H9 (cell line): ENCODE measurements around the gene TCN2. TPM values are rescaled to one million over a fixed set of nuclear protein-coding genes. Genes with fewer than 3 reads are reported as not detected.

ENCODE experiments used
- DNase-seq: peaks from one replicate; pipeline ENCODE4 v3.0.0-alpha.2; 2017
- H2AFZ ChIP-seq: one replicate; pipeline ENCODE4 v1.6.1; 2013; ENCODE audit warnings: mild to moderate bottlenecking, low read length, control low read depth, moderate library complexity
- H2AK5ac ChIP-seq: 2 replicates; pipeline ENCODE4 v1.6.1; 2013; ENCODE audit warnings: low read length, control low read depth, mixed read lengths; ENCODE audit not compliant: insufficient read length
- H2BK120ac ChIP-seq: one replicate; pipeline ENCODE4 v1.6.1; 2013; ENCODE audit warnings: low read depth, mild to moderate bottlenecking, low read length, control low read depth, inconsistent platforms; ENCODE audit not compliant: poor library complexity, severe bottlenecking
- H2BK12ac ChIP-seq: 2 replicates; pipeline ENCODE4 v1.6.1; 2013; ENCODE audit warnings: low read length, control low read depth, mixed read lengths, low read depth; ENCODE audit not compliant: insufficient read length
- H2BK15ac ChIP-seq: 2 replicates; pipeline ENCODE4 v1.6.1; 2013; ENCODE audit warnings: low read depth, low read length, control low read depth
- H2BK20ac ChIP-seq: one replicate; pipeline ENCODE4 v1.6.1; 2013; ENCODE audit warnings: low read depth, mild to moderate bottlenecking, low read length, control low read depth, inconsistent platforms; ENCODE audit not compliant: poor library complexity, severe bottlenecking
- H2BK5ac ChIP-seq: 2 replicates; pipeline ENCODE4 v1.6.1; 2013; ENCODE audit warnings: low read length, control low read depth, mixed read lengths; ENCODE audit not compliant: insufficient read length
- H3K14ac ChIP-seq: 2 replicates; pipeline ENCODE4 v1.6.1; 2013; ENCODE audit warnings: low read length, control low read depth; ENCODE audit not compliant: insufficient read depth
- H3K18ac ChIP-seq: 2 replicates; pipeline ENCODE4 v1.6.1; 2013; ENCODE audit warnings: low read depth, mild to moderate bottlenecking, mixed read lengths, low read length, control low read depth; ENCODE audit not compliant: insufficient read length
- H3K23ac ChIP-seq: 2 replicates; pipeline ENCODE4 v1.6.1; 2013; ENCODE audit warnings: low read length, control low read depth, mixed read lengths, low read depth; ENCODE audit not compliant: insufficient read length
- H3K23me2 ChIP-seq: 2 replicates; pipeline ENCODE4 v1.6.1; 2013; ENCODE audit warnings: low read depth, mild to moderate bottlenecking, mixed read lengths, low read length, control low read depth; ENCODE audit not compliant: insufficient read length, poor library complexity, severe bottlenecking
- H3K27ac ChIP-seq: 2 replicates; pipeline ENCODE4 v1.5.1; 2013; ENCODE audit warnings: low read length, control low read depth, mixed read lengths, low read depth; ENCODE audit not compliant: insufficient read length
- H3K27me3 ChIP-seq: 2 replicates; pipeline ENCODE4 v1.6.1; 2013; ENCODE audit warnings: low read length, control low read depth, inconsistent platforms; ENCODE audit not compliant: insufficient read depth
- H3K4ac ChIP-seq: 2 replicates; pipeline ENCODE4 v1.6.1; 2013; ENCODE audit warnings: low read depth, mild to moderate bottlenecking, control low read depth, inconsistent platforms, low read length, moderate library complexity
- H3K4me1 ChIP-seq: 2 replicates; pipeline ENCODE4 v1.6.1; 2013; ENCODE audit warnings: low read length, control low read depth, inconsistent platforms; ENCODE audit not compliant: insufficient read depth
- H3K4me2 ChIP-seq: 2 replicates; pipeline ENCODE4 v1.6.1; 2013; ENCODE audit warnings: low read length, control low read depth, mixed read lengths; ENCODE audit not compliant: insufficient read length, insufficient read depth
- H3K56ac ChIP-seq: 2 replicates; pipeline ENCODE4 v1.6.1; 2013; ENCODE audit warnings: low read depth, mild to moderate bottlenecking, mixed read lengths, low read length, control low read depth; ENCODE audit not compliant: insufficient read length
- H3K79me1 ChIP-seq: 2 replicates; pipeline ENCODE4 v1.6.1; 2013; ENCODE audit warnings: low read depth, mild to moderate bottlenecking, moderate library complexity, low read length, control low read depth, inconsistent platforms; ENCODE audit not compliant: insufficient read depth, poor library complexity, severe bottlenecking
- H3K79me2 ChIP-seq: 2 replicates; pipeline ENCODE4 v1.6.1; 2013; ENCODE audit warnings: low read length, control low read depth, inconsistent platforms; ENCODE audit not compliant: insufficient read depth
- H3K9ac ChIP-seq: 2 replicates; pipeline ENCODE4 v1.6.1; 2013; ENCODE audit warnings: low read length, control low read depth, mixed read lengths; ENCODE audit not compliant: insufficient read length; ENCODE audit errors: extremely low read depth
- H3K9me3 ChIP-seq: one replicate; pipeline ENCODE4 v1.6.1; 2013; ENCODE audit warnings: low read depth, low read length, inconsistent platforms; ENCODE audit not compliant: control insufficient read depth
- H3T11ph ChIP-seq: one replicate; pipeline ENCODE4 v1.6.1; 2013; ENCODE audit warnings: mild to moderate bottlenecking, low read length, control low read depth, inconsistent platforms
- H4K20me1 ChIP-seq: one replicate; pipeline ENCODE4 v1.6.1; 2013; ENCODE audit not compliant: control insufficient read depth, insufficient read length, insufficient read depth
- H4K5ac ChIP-seq: 2 replicates; pipeline ENCODE4 v1.6.1; 2013; ENCODE audit warnings: low read depth, mild to moderate bottlenecking, mixed read lengths, low read length, control low read depth; ENCODE audit not compliant: insufficient read length
- H4K8ac ChIP-seq: replicated peaks from 2 replicates; pipeline ENCODE4 v1.6.1; 2013; ENCODE audit warnings: low read length, control low read depth, mixed read lengths, low read depth; ENCODE audit not compliant: insufficient read length
- H4K91ac ChIP-seq: 2 replicates; pipeline ENCODE4 v1.6.1; 2013; ENCODE audit warnings: low read depth, mild to moderate bottlenecking, moderate library complexity, mixed read lengths, low read length, control low read depth; ENCODE audit not compliant: insufficient read length
- H3K27ac Mint-ChIP-seq, 3 experiments: 2 replicates in 2 of 3; 3 replicates in 1 of 3; pipeline ENCODE4 v1.8.0; 2020 to 2021; ENCODE audit warnings: mixed read lengths in 3 of 3, mild to moderate bottlenecking in 1 of 3, moderate library complexity in 1 of 3
- H3K27me3 Mint-ChIP-seq: 2 replicates; pipeline ENCODE4 v1.8.0; 2021; ENCODE audit warnings: low read depth, mild to moderate bottlenecking, moderate library complexity, mixed read lengths
- H3K36me3 Mint-ChIP-seq, 3 experiments: 2 replicates in 2 of 3; 3 replicates in 1 of 3; pipeline ENCODE4 v1.8.0; 2020 to 2021; ENCODE audit warnings: low read depth in 3 of 3, mixed read lengths in 3 of 3; ENCODE audit not compliant: insufficient read depth in 1 of 3
- H3K4me1 Mint-ChIP-seq, 2 experiments: 2 replicates each; pipeline ENCODE4 v1.8.0; 2020; ENCODE audit warnings: mixed read lengths in 2 of 2
- H3K4me3 Mint-ChIP-seq, 2 experiments: 2 replicates in 1 of 2; 3 replicates in 1 of 2; pipeline ENCODE4 v1.8.0; 2020 to 2021; ENCODE audit warnings: mild to moderate bottlenecking in 2 of 2, mixed read lengths in 2 of 2, moderate library complexity in 1 of 2
- H3K9me3 Mint-ChIP-seq, 2 experiments: 2 replicates in 1 of 2; 3 replicates in 1 of 2; pipeline ENCODE4 v1.8.0; 2020; ENCODE audit warnings: mild to moderate bottlenecking in 2 of 2, mixed read lengths in 2 of 2, moderate library complexity in 1 of 2
- CTCF ChIP-seq: fragments of 200-600 bp; sonication (generic); conservative IDR thresholded peaks from 3 replicates; pipeline ENCODE4 v1.8.0; 2021; ENCODE audit warnings: antibody characterized with exemption, mild to moderate bottlenecking
- WGBS: extraction: QIAGEN DNeasy Blood & Tissue Kit; methylation state at CpG from one replicate; pipeline ENCODE4 v1.1.7; 2013; ENCODE audit warnings: missing lambda C conversion rate, low lambda C conversion rate, mixed read lengths; ENCODE audit not compliant: insufficient read length; ENCODE audit errors: extremely low coverage; 5-methylcytosine and 5-hydroxymethylcytosine counted together
- total RNA-seq: library from RNA; stranded (reverse); gene quantifications from 2 replicates; pipeline ENCODE4 v1.2.1, GENCODE V29; 2021

TCN2 gene
- total RNA-seq, 1 experiment from 2014 or later: 42.2 TPM

GRCh38 chr22:30578481-30578880 is 28.5 kb upstream of the TCN2 start:
- no peak for TF ChIP-seq CTCF
- H2BK20ac ChIP-seq: no peak overlapping the region
- no peak overlapping the region for H2BK12ac ChIP-seq
- H3K27me3 ChIP-seq: no peaks in the 10 kb centered on the region
- H3K9me3 ChIP-seq: no peaks in the 10 kb centered on the region
- H3K23me2 ChIP-seq: peaks cover 7% of the 10 kb centered on the region
- no peak overlapping the region for H3K56ac ChIP-seq
- no peak overlapping the region for H3T11ph ChIP-seq
- H2AFZ ChIP-seq: no peak overlapping the region
- no peaks in the 10 kb centered on the region for H3K9me3 Mint-ChIP-seq
- H3K27me3 Mint-ChIP-seq: peaks cover 2% of the 10 kb centered on the region
- H3K27ac Mint-ChIP-seq: no peak overlapping the region; a peak in 1 of 7 replicates
- no peak overlapping the region for H3K23ac ChIP-seq
- H3K79me2 ChIP-seq: no peaks in the 10 kb centered on the region
- H2AK5ac ChIP-seq: no peak overlapping the region
- H3K4me1 Mint-ChIP-seq: peaks cover 8 to 13% of the 10 kb centered on the region in 2 experiments
- H4K91ac ChIP-seq: no peak overlapping the region
- no peaks in the 10 kb centered on the region for H3K4me1 ChIP-seq
- no peak overlapping the region for H3K4me2 ChIP-seq
- WGBS: no CpG with 5 or more reads among the region's 12 CpGs
- H3K14ac ChIP-seq: no peak overlapping the region
- H4K5ac ChIP-seq: no peak overlapping the region
- peaks cover 5% of the 10 kb centered on the region for H4K20me1 ChIP-seq
- no peak overlapping the region for H3K27ac ChIP-seq
- no peak overlapping the region for H2BK120ac ChIP-seq
- no peak overlapping the region for H2BK15ac ChIP-seq
- no peak overlapping the region for H2BK5ac ChIP-seq
- H3K79me1 ChIP-seq: no peaks in the 10 kb centered on the region
- H3K4me3 Mint-ChIP-seq: no peak overlapping the region
- no peak overlapping the region for H3K4ac ChIP-seq
- DNase-seq: no peak
- no peak overlapping the region for H3K18ac ChIP-seq
- H3K9ac ChIP-seq: no peak overlapping the region
- H3K36me3 Mint-ChIP-seq: peaks cover 42 to 78% (median 72%) of the 10 kb centered on the region in 3 experiments; a peak in 6 of 7 replicates
- H4K8ac ChIP-seq: no peak overlapping the region
